ENCODE results near the gene GBA3.

- TF ChIP-seq POLR2AphosphoS5 (IDR thresholded peaks at IDR 0.05; ENCODE audit: low read depth) (no peak), CTCF (conservative IDR thresholded peaks at IDR 0.05; ENCODE audit: low read depth in 2 of 2) (no peak), EZH2 (IDR thresholded peaks at IDR 0.05; ENCODE audit: low read depth, unreplicated experiment) (no peak), EZH2phosphoT487 (IDR thresholded peaks at IDR 0.05; ENCODE audit: unreplicated experiment) (no peak), CREB1 (CRISPR knock-in tag; IDR thresholded peaks at IDR 0.05; ENCODE audit: low read depth) (no peak), REST (IDR thresholded peaks at IDR 0.05; ENCODE audit: unreplicated experiment) (no peak), ETS1 (IDR thresholded peaks at IDR 0.05) (no peak), ZNF331 (CRISPR knock-in tag; IDR thresholded peaks at IDR 0.05; ENCODE audit: low read depth) (no peak), ZNF114 (CRISPR knock-in tag; IDR thresholded peaks at IDR 0.05) (no peak), ZNF462 (CRISPR knock-in tag; IDR thresholded peaks at IDR 0.05) (no peak), STAT1 (IDR thresholded peaks at IDR 0.05; ENCODE audit: unreplicated experiment) (no peak), JUNB (IDR thresholded peaks at IDR 0.05; ENCODE audit: unreplicated experiment) (no peak)
Observed at GRCh38 chr4:22672944-22673343, 19.8 kb upstream of the GBA3 start.
